K562 (cell line): Measurements from ENCODE around the gene NDUFA13. TPM values are rescaled to one million over a fixed set of nuclear protein-coding genes. Genes with fewer than 3 reads are reported as not detected.

Experiments used
- E2F3 ChIP-seq: fragments of 250-450 bp; sonication (Bioruptor Pico); IDR thresholded peaks from 2 replicates; pipeline ENCODE4 v1.4.0; 2020; ENCODE audit warnings: mild to moderate bottlenecking
- E2F8 ChIP-seq: fragments of 450-650 bp; IDR thresholded peaks from 2 replicates; pipeline ENCODE4 v1.7.1; 2018; ENCODE audit warnings: mild to moderate bottlenecking, low read depth; ENCODE audit not compliant: partially characterized antibody
- ELF1 ChIP-seq: fragments of 200-800 bp; sonication (Bioruptor generic); IDR thresholded peaks from 2 replicates; pipeline ENCODE4 v1.6.1; 2016; ENCODE audit warnings: missing genetic modification characterization, missing compliant biosample characterization
- ETV1 ChIP-seq: fragments of 450-650 bp; conservative IDR thresholded peaks from 2 replicates; pipeline ENCODE4 v1.6.1; 2016; ENCODE audit warnings: missing genetic modification characterization, control low read depth, low read depth, missing compliant biosample characterization
- GATA2 ChIP-seq: sonication (generic); formaldehyde crosslinking; IDR thresholded peaks from 2 replicates; pipeline ENCODE4 v1.4.0; 2020; ENCODE audit warnings: mild to moderate bottlenecking, missing genetic modification reagents
- GMEB1 ChIP-seq: fragments of 250-450 bp; sonication (Bioruptor Pico); IDR thresholded peaks from 2 replicates; pipeline ENCODE4 v1.4.0; 2020; ENCODE audit warnings: mild to moderate bottlenecking
- HMGN3 ChIP-seq: IDR thresholded peaks from 2 replicates; pipeline ENCODE4 v1.6.1; 2011; ENCODE audit warnings: borderline replicate concordance, low read depth, mild to moderate bottlenecking, mixed read lengths, low read length; ENCODE audit not compliant: insufficient read length; ENCODE audit errors: extremely low read depth
- KAT7 ChIP-seq: sonication (generic); formaldehyde crosslinking; IDR thresholded peaks from 2 replicates; pipeline ENCODE4 v1.8.0; 2022; ENCODE audit warnings: missing genetic modification reagents, mild to moderate bottlenecking, borderline replicate concordance
- MYC ChIP-seq, 2 experiments: fragments of 250-450 bp in 1 of 2; sonication (Bioruptor Pico) in 1 of 2; IDR thresholded peaks; 2 replicates each; pipeline versions ENCODE4 v1.5.1 to v1.6.1; 2012 to 2021; ENCODE audit warnings: low read depth in 2 of 2, borderline replicate concordance in 1 of 2, improper control_type of control experiment in 1 of 2, low read length in 1 of 2, mild to moderate bottlenecking in 1 of 2, moderate library complexity in 1 of 2
- NR2C1 ChIP-seq, 2 experiments: fragments of 450-650 bp; IDR thresholded peaks; 2 replicates each; pipeline ENCODE4 v1.6.1; 2017; ENCODE audit warnings: mild to moderate bottlenecking in 2 of 2, antibody characterized with exemption in 1 of 2, inconsistent platforms in 1 of 2, missing compliant biosample characterization in 1 of 2, missing genetic modification characterization in 1 of 2
- RBFOX2 ChIP-seq: fragments of 200-400 bp; formaldehyde crosslinking; IDR thresholded peaks from 2 replicates; pipeline ENCODE4 v1.6.1; 2017; ENCODE audit warnings: low read depth, mild to moderate bottlenecking, low read length, moderate library complexity
- TAF1 ChIP-seq: IDR thresholded peaks from 2 replicates; pipeline ENCODE4 v1.6.1; 2011; ENCODE audit warnings: mild to moderate bottlenecking, low read length, moderate library complexity; ENCODE audit not compliant: insufficient read depth, control insufficient read depth, severe bottlenecking; ENCODE audit errors: extremely low read depth
- ZBTB12 ChIP-seq: fragments of 250-450 bp; sonication (Bioruptor Pico); IDR thresholded peaks from 2 replicates; pipeline ENCODE4 v1.4.0; 2020
- ZNF780A ChIP-seq: fragments of 250-450 bp; sonication (Bioruptor Pico); IDR thresholded peaks from 2 replicates; pipeline ENCODE4 v1.5.0; 2021; ENCODE audit warnings: mild to moderate bottlenecking
- polyA plus RNA-seq, 8 experiments: library from polyadenylated mRNA; depleted of rRNA in 4 of 8; stranded (reverse) in 5 of 8; unstranded in 3 of 8; fragments of >200 nt; fragmentation: Nextera tagmentation in 2 of 8; fragmentation: Illumina TruSeq in 1 of 8; extraction: Ambion mirVana in 2 of 8; extraction: Trizol in 1 of 8; gene quantifications; 2 replicates each; pipeline versions ENCODE4 v1.2.1 to v1.2.3, GENCODE V29; 2011 to 2014; ENCODE audit warnings: inconsistent platforms in 1 of 8, missing spikeins in 1 of 8
- total RNA-seq, 7 experiments: library from RNA; depleted of rRNA in 6 of 7; stranded (reverse); fragments of >200 nt in 6 of 7; fragmentation: Illumina TruSeq in 2 of 7; extraction: Trizol in 2 of 7; gene quantifications; 2 replicates each; pipeline versions ENCODE4 v1.2.1 to v1.2.3, GENCODE V29; 2011 to 2021; ENCODE audit warnings: low replicate concordance in 1 of 7
- TF ChIP-seq, protein P1 (sequence below), 3 experiments: fragments of 200-800 bp in 1 of 3; fragments of 250-450 bp in 1 of 3; fragments of 450-650 bp in 1 of 3; sonication (Bioruptor Pico) in 1 of 3; sonication (Bioruptor generic) in 1 of 3; formaldehyde crosslinking in 1 of 3; IDR thresholded peaks; 2 replicates each; pipeline versions ENCODE4 v1.6.1 to v1.8.0; 2016 to 2022; ENCODE audit warnings: mild to moderate bottlenecking in 2 of 3, missing genetic modification characterization in 2 of 3, missing compliant biosample characterization in 1 of 3, moderate library complexity in 1 of 3

The NDUFA13 gene
- total and polyA plus RNA-seq, 9 of the 15 experiments (the other 6 are each of a cell fraction or from before 2014, with no cell fraction given), result 146 to 596 (median 429) TPM

- TF ChIP-seq ZNF780A (CRISPR knock-in tag) (no peak), MYC (IDR thresholded peaks at IDR 0.05; ENCODE audit: low read depth, low read length) (peak; percentile 80), MYC (CRISPR knock-in tag; IDR thresholded peaks at IDR 0.05; ENCODE audit: borderline replicate concordance, low read depth) (no peak), E2F8 (peak; percentile 98), E2F3 (CRISPR knock-in tag) (peak; percentile 75; the same call in 1 of the 2 replicates), HMGN3 (peak; percentile 63), ZBTB12 (CRISPR knock-in tag) (peak; percentile 64), TAF1 (peak; percentile 95), RBFOX2 (peak; percentile 93), ELF1 (peak; percentile 100), ETV1 (peak; percentile 99), GATA2 (CRISPR knock-in tag) (no peak), GMEB1 (CRISPR knock-in tag) (peak; percentile 45; the same call in 1 of the 2 replicates), KAT7 (no peak), NR2C1 (IDR thresholded peaks at IDR 0.05) (peak; percentile 94), NR2C1 (tag; IDR thresholded peaks at IDR 0.05) (peak; percentile 96)
- TF ChIP-seq, protein P1, sequence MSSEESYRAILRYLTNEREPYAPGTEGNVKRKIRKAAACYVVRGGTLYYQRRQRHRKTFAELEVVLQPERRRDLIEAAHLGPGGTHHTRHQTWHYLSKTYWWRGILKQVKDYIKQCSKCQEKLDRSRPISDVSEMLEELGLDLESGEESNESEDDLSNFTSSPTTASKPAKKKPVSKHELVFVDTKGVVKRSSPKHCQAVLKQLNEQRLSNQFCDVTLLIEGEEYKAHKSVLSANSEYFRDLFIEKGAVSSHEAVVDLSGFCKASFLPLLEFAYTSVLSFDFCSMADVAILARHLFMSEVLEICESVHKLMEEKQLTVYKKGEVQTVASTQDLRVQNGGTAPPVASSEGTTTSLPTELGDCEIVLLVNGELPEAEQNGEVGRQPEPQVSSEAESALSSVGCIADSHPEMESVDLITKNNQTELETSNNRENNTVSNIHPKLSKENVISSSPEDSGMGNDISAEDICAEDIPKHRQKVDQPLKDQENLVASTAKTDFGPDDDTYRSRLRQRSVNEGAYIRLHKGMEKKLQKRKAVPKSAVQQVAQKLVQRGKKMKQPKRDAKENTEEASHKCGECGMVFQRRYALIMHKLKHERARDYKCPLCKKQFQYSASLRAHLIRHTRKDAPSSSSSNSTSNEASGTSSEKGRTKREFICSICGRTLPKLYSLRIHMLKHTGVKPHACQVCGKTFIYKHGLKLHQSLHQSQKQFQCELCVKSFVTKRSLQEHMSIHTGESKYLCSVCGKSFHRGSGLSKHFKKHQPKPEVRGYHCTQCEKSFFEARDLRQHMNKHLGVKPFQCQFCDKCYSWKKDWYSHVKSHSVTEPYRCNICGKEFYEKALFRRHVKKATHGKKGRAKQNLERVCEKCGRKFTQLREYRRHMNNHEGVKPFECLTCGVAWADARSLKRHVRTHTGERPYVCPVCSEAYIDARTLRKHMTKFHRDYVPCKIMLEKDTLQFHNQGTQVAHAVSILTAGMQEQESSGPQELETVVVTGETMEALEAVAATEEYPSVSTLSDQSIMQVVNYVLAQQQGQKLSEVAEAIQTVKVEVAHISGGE (CRISPR knock-in tag; IDR thresholded peaks at IDR 0.05), result peak; percentile 57 to 96 (median 71); a peak in 5 of 6 replicates
Observed at GRCh38 chr19:19515642-19516519, at the start of gene NDUFA13 (continued).
